Natural killer cell treated with Interleukin-12 subunit alpha and Interleukin-12 subunit beta and Interleukin-15 and Interleukin-18, amount 100 ng/mL, for 72 hours (primary cell): Measurements from ENCODE around the gene ADH1A. TPM values are rescaled to one million over a fixed set of nuclear protein-coding genes. Genes with fewer than 3 reads are reported as not detected.

Experiments used
- ATAC-seq, 2 donors: fragments of 150-1000 bp; cut with Tn5 transposase in 1 of 2; sonication (Bioruptor Pico), chemical (Tn5 transposase) in 1 of 2; 2 replicates each; pipeline ENCODE4 v1.10.0; 2021
- DNase-seq: peaks from one replicate; pipeline ENCODE4 v3.0.0; 2022; ENCODE audit warnings: low spot score
- H3K27ac Mint-ChIP-seq, 2 donors: 1 replicate in 1 of 2; 2 replicates in 1 of 2; pipeline ENCODE4 v1.8.0; 2022; ENCODE audit warnings: mixed read lengths in 2 of 2, mild to moderate bottlenecking in 1 of 2, moderate library complexity in 1 of 2
- H3K27me3 Mint-ChIP-seq, 2 donors: 1 replicate in 1 of 2; 2 replicates in 1 of 2; pipeline ENCODE4 v1.8.0; 2022; ENCODE audit warnings: mixed read lengths in 2 of 2
- H3K36me3 Mint-ChIP-seq: one replicate; pipeline ENCODE4 v1.8.0; 2022; ENCODE audit warnings: mixed read lengths
- H3K4me1 Mint-ChIP-seq, 2 donors: 1 replicate in 1 of 2; 2 replicates in 1 of 2; pipeline ENCODE4 v1.8.0; 2022; ENCODE audit warnings: low read depth in 2 of 2, mixed read lengths in 2 of 2, mild to moderate bottlenecking in 1 of 2
- H3K4me3 Mint-ChIP-seq: one replicate; pipeline ENCODE4 v1.8.0; 2022; ENCODE audit warnings: mixed read lengths
- H3K9me3 Mint-ChIP-seq: 2 replicates; pipeline ENCODE4 v1.8.0; 2022; ENCODE audit warnings: mixed read lengths
- total RNA-seq, 2 donors: library from RNA; stranded (reverse); gene quantifications; one replicate each; pipeline ENCODE4 v1.2.3, GENCODE V29; 2022

The ADH1A gene
- total RNA-seq, 2 donors from 2014 or later, result not detected

- H3K4me1 Mint-ChIP-seq, result no peaks in the 10 kb centered on the region
- no peak for DNase-seq
- H3K27ac Mint-ChIP-seq, result no peak overlapping the region
- H3K27me3 Mint-ChIP-seq, result no peaks in the 10 kb centered on the region
- H3K36me3 Mint-ChIP-seq, result no peaks in the 10 kb centered on the region
- ATAC-seq, result no peak
- no peak overlapping the region for H3K4me3 Mint-ChIP-seq
- no peaks in the 10 kb centered on the region for H3K9me3 Mint-ChIP-seq
These were observed 23.4 kb upstream of the ADH1A start for GRCh38 chr4:99314211-99314610.

- no peak for DNase-seq
- Mint-ChIP-seq H3K27me3 (no peaks in the 10 kb centered on the region), H3K36me3 (no peaks in the 10 kb centered on the region), H3K4me1 (no peaks in the 10 kb centered on the region), H3K4me3 (no peak overlapping the region), H3K9me3 (no peaks in the 10 kb centered on the region), H3K27ac (no peak overlapping the region)
- ATAC-seq, result no peak
These were observed 19.6 kb upstream of the ADH1A start for GRCh38 chr4:99310389-99310788.

- H3K27ac Mint-ChIP-seq, result no peak overlapping the region
These were observed 15.0 kb upstream of the ADH1A start for GRCh38 chr4:99305638-99306400.

GRCh38 chr4:99301376-99302164, 10.8 kb upstream of the ADH1A start:
- ATAC-seq, result no peak

More at GRCh38 chr4:99305638-99306400, 15.0 kb upstream of the ADH1A start:
- DNase-seq (no peak), ATAC-seq (no peak)
- no peak overlapping the region for H3K4me3 Mint-ChIP-seq
- no peaks in the 10 kb centered on the region for H3K27me3 Mint-ChIP-seq
- peaks cover 3% of the 10 kb centered on the region for H3K9me3 Mint-ChIP-seq
- no peaks in the 10 kb centered on the region for H3K4me1 Mint-ChIP-seq
- no peaks in the 10 kb centered on the region for H3K36me3 Mint-ChIP-seq

GRCh38 chr4:99300934-99301333, 10.1 kb upstream of the ADH1A start:
- Mint-ChIP-seq H3K9me3 (peaks cover 7% of the 10 kb centered on the region), H3K4me3 (no peak overlapping the region), H3K27me3 (peaks cover 0 to 6% of the 10 kb centered on the region in 2 donors), H3K4me1 (no peaks in the 10 kb centered on the region), H3K36me3 (peaks cover 3% of the 10 kb centered on the region), H3K27ac (no peak overlapping the region)
- no peak for DNase-seq
- no peak for ATAC-seq

More at GRCh38 chr4:99301376-99302164, 10.8 kb upstream of the ADH1A start:
- Mint-ChIP-seq H3K27ac (no peak overlapping the region), H3K27me3 (no peaks in the 10 kb centered on the region), H3K4me1 (no peaks in the 10 kb centered on the region), H3K4me3 (no peak overlapping the region), H3K36me3 (no peaks in the 10 kb centered on the region), H3K9me3 (peaks cover 3% of the 10 kb centered on the region)
- DNase-seq, result no peak

- DNase-seq (no peak), ATAC-seq (no peak)
- peaks cover 13% of the 10 kb centered on the region for H3K36me3 Mint-ChIP-seq
- H3K27me3 Mint-ChIP-seq, result peaks cover 0 to 7% of the 10 kb centered on the region in 2 donors
- H3K4me1 Mint-ChIP-seq, result no peaks in the 10 kb centered on the region
- H3K27ac Mint-ChIP-seq, result no peak overlapping the region
- H3K4me3 Mint-ChIP-seq, result no peak overlapping the region
- H3K9me3 Mint-ChIP-seq, result peaks cover 24% of the 10 kb centered on the region
These were observed 2.6 kb upstream of the ADH1A start for GRCh38 chr4:99293357-99293756.

- DNase-seq (no peak), ATAC-seq (no peak)
- no peak overlapping the region for H3K4me3 Mint-ChIP-seq
- H3K27me3 Mint-ChIP-seq, result no peaks in the 10 kb centered on the region
- no peaks in the 10 kb centered on the region for H3K4me1 Mint-ChIP-seq
- no peak overlapping the region for H3K27ac Mint-ChIP-seq
- no peaks in the 10 kb centered on the region for H3K36me3 Mint-ChIP-seq
- no peaks in the 10 kb centered on the region for H3K9me3 Mint-ChIP-seq
These were observed 5.4 kb downstream of the ADH1A start for GRCh38 chr4:99285387-99285786.

- peaks cover 0 to 6% of the 10 kb centered on the region in 2 donors for H3K27me3 Mint-ChIP-seq
- H3K9me3 Mint-ChIP-seq, result no peaks in the 10 kb centered on the region
- no peak for ATAC-seq
- DNase-seq, result no peak
- H3K27ac Mint-ChIP-seq, result no peak overlapping the region
- H3K4me1 Mint-ChIP-seq, result no peaks in the 10 kb centered on the region
- no peaks in the 10 kb centered on the region for H3K36me3 Mint-ChIP-seq
- H3K4me3 Mint-ChIP-seq, result no peak overlapping the region
These were observed 8.1 kb downstream of the ADH1A start for GRCh38 chr4:99282731-99283130.

GRCh38 chr4:99281261-99281660, 9.5 kb downstream of the ADH1A start:
- DNase-seq, result no peak
- ATAC-seq, result no peak
- Mint-ChIP-seq H3K4me3 (no peak overlapping the region), H3K27me3 (peaks cover 0 to 6% of the 10 kb centered on the region in 2 donors), H3K4me1 (no peaks in the 10 kb centered on the region), H3K27ac (no peak overlapping the region), H3K9me3 (no peaks in the 10 kb centered on the region), H3K36me3 (no peaks in the 10 kb centered on the region)

- peaks cover 3% of the 10 kb centered on the region for H3K9me3 Mint-ChIP-seq
- H3K36me3 Mint-ChIP-seq, result no peaks in the 10 kb centered on the region
- no peak for ATAC-seq
- peaks cover 0 to 6% of the 10 kb centered on the region in 2 donors for H3K27me3 Mint-ChIP-seq
- H3K27ac Mint-ChIP-seq, result no peak overlapping the region
- DNase-seq, result no peak
- H3K4me3 Mint-ChIP-seq, result no peak overlapping the region
- no peaks in the 10 kb centered on the region for H3K4me1 Mint-ChIP-seq
These were observed 14.4 kb downstream of the ADH1A start for GRCh38 chr4:99276417-99276816.

- DNase-seq, result no peak
- no peaks in the 10 kb centered on the region for H3K36me3 Mint-ChIP-seq
- H3K9me3 Mint-ChIP-seq, result peaks cover 3% of the 10 kb centered on the region
- ATAC-seq, result no peak
- H3K4me1 Mint-ChIP-seq, result no peaks in the 10 kb centered on the region
- H3K27me3 Mint-ChIP-seq, result peaks cover 0 to 6% of the 10 kb centered on the region in 2 donors
- H3K4me3 Mint-ChIP-seq, result no peak overlapping the region
- H3K27ac Mint-ChIP-seq, result no peak overlapping the region
These were observed 14.9 kb downstream of the ADH1A start for GRCh38 chr4:99275885-99276284.

- ATAC-seq (no peak), DNase-seq (no peak)
- Mint-ChIP-seq H3K4me3 (no peak overlapping the region), H3K27ac (no peak overlapping the region), H3K27me3 (peaks cover 0 to 4% of the 10 kb centered on the region in 2 donors), H3K36me3 (no peaks in the 10 kb centered on the region), H3K4me1 (no peaks in the 10 kb centered on the region), H3K9me3 (peaks cover 3% of the 10 kb centered on the region)
These were observed 15.7 kb downstream of the ADH1A start for GRCh38 chr4:99275050-99275449.

- no peak for DNase-seq
These were observed 17.1 kb downstream of the ADH1A start for GRCh38 chr4:99273704-99274103.

GRCh38 chr4:99264927-99265326, 25.9 kb downstream of the ADH1A start:
- DNase-seq, result no peak
- Mint-ChIP-seq H3K27ac (no peak overlapping the region), H3K9me3 (peaks cover 15% of the 10 kb centered on the region), H3K27me3 (peaks cover 0 to 8% of the 10 kb centered on the region in 2 donors), H3K4me3 (no peak overlapping the region), H3K36me3 (peaks cover 22% of the 10 kb centered on the region), H3K4me1 (no peaks in the 10 kb centered on the region)
- no peak for ATAC-seq

More at GRCh38 chr4:99273704-99274103, 17.1 kb downstream of the ADH1A start:
- Mint-ChIP-seq H3K9me3 (peaks cover 3% of the 10 kb centered on the region), H3K4me3 (no peak overlapping the region), H3K4me1 (no peaks in the 10 kb centered on the region), H3K27ac (no peak overlapping the region), H3K36me3 (no peaks in the 10 kb centered on the region), H3K27me3 (no peaks in the 10 kb centered on the region)
- ATAC-seq, result no peak
